Measurements from ENCODE around the gene SPTB. TPM values are rescaled to one million over a fixed set of nuclear protein-coding genes. Genes with fewer than 3 reads are reported as not detected.

The SPTB gene
- total RNA-seq, 1 donor from 2014 or later = 0.04 TPM

DNA sequence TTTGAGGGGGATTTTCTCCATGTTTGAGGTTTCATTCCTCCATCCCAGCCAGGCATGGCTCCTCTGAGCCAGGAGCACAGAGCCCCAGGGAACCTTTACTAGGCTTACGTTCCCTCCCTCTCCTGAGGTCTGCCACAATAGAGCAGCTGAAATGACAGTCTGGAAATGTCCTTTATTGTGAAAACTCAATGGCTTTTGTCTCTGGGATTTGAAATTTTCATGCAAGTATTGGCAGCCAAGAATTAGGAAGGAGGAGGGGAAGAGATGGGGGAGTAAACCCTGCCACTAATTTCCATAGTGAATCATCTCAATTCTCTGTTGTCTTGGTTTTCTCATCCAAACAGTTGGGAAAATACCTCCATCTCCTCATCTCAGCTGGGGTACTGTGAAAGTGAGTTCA, 178.0 kb downstream of the SPTB start:
- H3K27me3 Mint-ChIP-seq = peaks cover 62% of the 10 kb centered on the region
- no peak overlapping the region for H3K27ac Mint-ChIP-seq

GRCh38 chr14:64700894-64701293, 178.8 kb downstream of the SPTB start:
- DNase-seq (no peak), ATAC-seq (ENCODE audit: low read depth) (no peak)
- Mint-ChIP-seq H3K36me3 (ENCODE audit: low read depth) (no peaks in the 10 kb centered on the region), H3K9me3 (no peaks in the 10 kb centered on the region), H3K4me1 (peaks cover 30% of the 10 kb centered on the region), H3K27me3 (peaks cover 61% of the 10 kb centered on the region), H3K4me3 (no peak overlapping the region), H3K27ac (no peak overlapping the region)
- TF ChIP-seq CTCF (IDR thresholded peaks at IDR 0.05) = no peak
- POLR2A ChIA-PET = no interaction called here
- CTCF ChIA-PET = no interaction called here
- intact Hi-C loops (cut with micrococcal nuclease) = no loop called here

More for the DNA sequence above, 178.0 kb downstream of the SPTB start:
- Mint-ChIP-seq H3K9me3 (no peaks in the 10 kb centered on the region), H3K36me3 (ENCODE audit: low read depth) (no peaks in the 10 kb centered on the region), H3K4me3 (no peak overlapping the region), H3K4me1 (peaks cover 32% of the 10 kb centered on the region)
- intact Hi-C loops (cut with micrococcal nuclease) = no loop called here
- ATAC-seq (ENCODE audit: low read depth) = no peak
- no peak for TF ChIP-seq CTCF (IDR thresholded peaks at IDR 0.05)
- POLR2A ChIA-PET = no interaction called here
- CTCF ChIA-PET = no interaction called here
- no peak for DNase-seq

- ATAC-seq (ENCODE audit: low read depth) (no peak), DNase-seq (no peak)
- no peak for TF ChIP-seq CTCF (IDR thresholded peaks at IDR 0.05)
- intact Hi-C loops (cut with micrococcal nuclease) = no loop called here
- Mint-ChIP-seq H3K4me3 (no peak overlapping the region), H3K27ac (no peak overlapping the region), H3K27me3 (peaks cover 57% of the 10 kb centered on the region), H3K9me3 (no peaks in the 10 kb centered on the region), H3K4me1 (peaks cover 24% of the 10 kb centered on the region), H3K36me3 (ENCODE audit: low read depth) (no peaks in the 10 kb centered on the region)
- POLR2A ChIA-PET = no interaction called here
- CTCF ChIA-PET = no interaction called here
Measured at GRCh38 chr14:64700290-64700689, 179.4 kb downstream of the SPTB start.

DNA sequence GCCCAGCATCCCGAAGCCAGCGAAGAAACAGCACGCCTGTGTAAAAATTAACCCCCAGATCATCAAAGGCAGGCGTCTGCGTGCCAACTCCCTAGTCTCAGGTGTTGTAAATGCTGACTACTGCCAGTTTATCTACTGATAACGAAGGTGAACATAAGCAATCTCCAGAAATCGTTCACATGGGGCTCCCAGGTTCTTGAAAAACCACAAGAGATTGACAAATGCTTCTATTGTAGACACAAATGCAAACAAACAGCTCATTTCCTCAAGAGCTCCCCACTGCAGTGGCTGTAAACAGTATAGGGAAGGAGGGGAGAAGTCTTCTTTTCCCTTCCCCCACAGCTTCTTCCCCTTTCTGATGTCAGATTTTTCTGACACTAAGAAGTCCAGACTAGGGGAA, 180.8 kb downstream of the SPTB start:
- no peak for DNase-seq
- POLR2A ChIA-PET = no interaction called here

GRCh38 chr14:64696355-64696857, 183.3 kb downstream of the SPTB start:
- Mint-ChIP-seq H3K36me3 (ENCODE audit: low read depth) (no peaks in the 10 kb centered on the region), H3K4me1 (peaks cover 7% of the 10 kb centered on the region), H3K27ac (no peak overlapping the region), H3K9me3 (no peaks in the 10 kb centered on the region), H3K27me3 (peaks cover 39% of the 10 kb centered on the region), H3K4me3 (no peak overlapping the region)
- no peak for ATAC-seq (ENCODE audit: low read depth)
- POLR2A ChIA-PET = no interaction called here
- CTCF ChIA-PET = no interaction called here
- intact Hi-C loops (cut with micrococcal nuclease) = no loop called here
- no peak for DNase-seq
- no peak for TF ChIP-seq CTCF (IDR thresholded peaks at IDR 0.05)

More for the DNA sequence above, 180.8 kb downstream of the SPTB start:
- ATAC-seq (ENCODE audit: low read depth) = no peak
- Mint-ChIP-seq H3K9me3 (no peaks in the 10 kb centered on the region), H3K4me1 (peaks cover 19% of the 10 kb centered on the region), H3K36me3 (ENCODE audit: low read depth) (no peaks in the 10 kb centered on the region), H3K4me3 (no peak overlapping the region), H3K27ac (no peak overlapping the region), H3K27me3 (peaks cover 53% of the 10 kb centered on the region)
- intact Hi-C loops (cut with micrococcal nuclease) = no loop called here
- no peak for TF ChIP-seq CTCF (IDR thresholded peaks at IDR 0.05)
- CTCF ChIA-PET = interaction anchor here (1.1 kb wide), 2 partner anchors 8 to 27 kb away, joined by 3 to 4 read pairs; no protein-coding TSS in a partner anchor

Other genes starting within 250 kb of the SPTB start
- 0.07 TPM in 2 replicates for gene PLEKHG3, start 175.5 kb downstream of the SPTB start, total RNA-seq
- 69.6 and 83.8 TPM in 2 replicates for gene CHURC1, start 34.5 kb upstream of the SPTB start, total RNA-seq
- gene GPX2, start 62.8 kb upstream of the SPTB start, total RNA-seq = not detected in 2 replicates
- gene RAB15, start 92.4 kb upstream of the SPTB start, total RNA-seq = 0.34 and 0.47 TPM in 2 replicates
- gene FNTB, start 107.0 kb upstream of the SPTB start, total RNA-seq = 7.9 and 10.5 TPM in 2 replicates
- gene MAX, start 222.6 kb upstream of the SPTB start, total RNA-seq = 115 and 116 TPM in 2 replicates

Data from activated B cell treated with CpG ODN at 0.5 μM for 24 hours (primary cell).